K562 (cell line): ENCODE measurements around the gene SSR2. TPM values are rescaled to one million over a fixed set of nuclear protein-coding genes. Genes with fewer than 3 reads are reported as not detected.

ENCODE experiments used
- BRD4 ChIP-seq: fragments of 200-600 bp; sonication (generic); IDR thresholded peaks from 2 replicates; pipeline ENCODE4 v1.6.1; 2017; ENCODE audit warnings: inconsistent platforms
- E2F8 ChIP-seq: fragments of 450-650 bp; IDR thresholded peaks from 2 replicates; pipeline ENCODE4 v1.7.1; 2018; ENCODE audit warnings: mild to moderate bottlenecking, low read depth; ENCODE audit not compliant: partially characterized antibody
- FOXP1 ChIP-seq: sonication (generic); formaldehyde crosslinking; IDR thresholded peaks from 2 replicates; pipeline ENCODE4 v1.8.0; 2022; ENCODE audit warnings: mild to moderate bottlenecking, missing genetic modification reagents
- HDAC1 ChIP-seq, 2 experiments: fragments of 450-650 bp; IDR thresholded peaks; 2 replicates each; pipeline ENCODE4 v1.6.1; 2016 to 2017; ENCODE audit warnings: inconsistent platforms in 1 of 2, mild to moderate bottlenecking in 1 of 2, moderate library complexity in 1 of 2
- MNT ChIP-seq, 2 experiments: fragments of 450-650 bp; conservative IDR thresholded peaks; 2 replicates each; pipeline ENCODE4 v1.6.1; 2017; ENCODE audit warnings: mild to moderate bottlenecking in 2 of 2, moderate library complexity in 2 of 2
- MTA1 ChIP-seq: fragments of 450-650 bp; IDR thresholded peaks from 2 replicates; pipeline ENCODE4 v1.6.1; 2017; ENCODE audit warnings: borderline replicate concordance
- RBM25 ChIP-seq: fragments of 200-400 bp; formaldehyde crosslinking; IDR thresholded peaks from 2 replicates; pipeline ENCODE4 v1.6.1; 2018; ENCODE audit warnings: low read length, low read depth, moderate library complexity; ENCODE audit not compliant: severe bottlenecking
- SMARCE1 ChIP-seq: fragments of 450-650 bp; IDR thresholded peaks from 2 replicates; pipeline ENCODE4 v1.7.1; 2016; ENCODE audit warnings: mild to moderate bottlenecking
- STAT6 ChIP-seq: sonication (generic); formaldehyde crosslinking; IDR thresholded peaks from 2 replicates; pipeline ENCODE4 v1.8.1; 2023; ENCODE audit warnings: mild to moderate bottlenecking, missing genetic modification reagents
- ZBTB11 ChIP-seq, 3 experiments: fragments of 200-800 bp in 1 of 3; fragments of 250-450 bp in 1 of 3; fragments of 450-650 bp in 1 of 3; sonication (Bioruptor Pico) in 1 of 3; sonication (Bioruptor generic) in 1 of 3; formaldehyde crosslinking in 1 of 3; IDR thresholded peaks; 2 replicates each; pipeline versions ENCODE4 v1.6.1 to v1.8.0; 2016 to 2022; ENCODE audit warnings: mild to moderate bottlenecking in 2 of 3, missing genetic modification characterization in 2 of 3, missing compliant biosample characterization in 1 of 3, moderate library complexity in 1 of 3
- ZBTB9 ChIP-seq: fragments of 450-650 bp; formaldehyde crosslinking; IDR thresholded peaks from 2 replicates; pipeline ENCODE4 v1.4.0; 2020; ENCODE audit warnings: mild to moderate bottlenecking, moderate library complexity
- ZNF140 ChIP-seq: fragments of 250-450 bp; sonication (Bioruptor Pico); IDR thresholded peaks from 2 replicates; pipeline ENCODE4 v1.8.0; 2021; ENCODE audit warnings: moderate library complexity, mild to moderate bottlenecking, inconsistent platforms
- ZNF217 ChIP-seq: sonication (generic); formaldehyde crosslinking; IDR thresholded peaks from 2 replicates; pipeline ENCODE4 v1.8.0; 2022; ENCODE audit warnings: mild to moderate bottlenecking, missing genetic modification reagents
- ZNF347 ChIP-seq: fragments of 450-650 bp; formaldehyde crosslinking; IDR thresholded peaks from 2 replicates; pipeline ENCODE4 v1.4.0; 2020; ENCODE audit warnings: low read depth, mild to moderate bottlenecking, moderate library complexity
- polyA plus RNA-seq, 8 experiments: library from polyadenylated mRNA; depleted of rRNA in 4 of 8; stranded (reverse) in 5 of 8; unstranded in 3 of 8; fragments of >200 nt; fragmentation: Nextera tagmentation in 2 of 8; fragmentation: Illumina TruSeq in 1 of 8; extraction: Ambion mirVana in 2 of 8; extraction: Trizol in 1 of 8; gene quantifications; 2 replicates each; pipeline versions ENCODE4 v1.2.1 to v1.2.3, GENCODE V29; 2011 to 2014; ENCODE audit warnings: inconsistent platforms in 1 of 8, missing spikeins in 1 of 8
- total RNA-seq, 7 experiments: library from RNA; depleted of rRNA in 6 of 7; stranded (reverse); fragments of >200 nt in 6 of 7; fragmentation: Illumina TruSeq in 2 of 7; extraction: Trizol in 2 of 7; gene quantifications; 2 replicates each; pipeline versions ENCODE4 v1.2.1 to v1.2.3, GENCODE V29; 2011 to 2021; ENCODE audit warnings: low replicate concordance in 1 of 7

The SSR2 gene
- total and polyA plus RNA-seq, 9 of the 15 experiments (the other 6 are each of a cell fraction or from before 2014, with no cell fraction given): 161 to 411 (median 240) TPM

- 0 out of 6 replicates have a peak, but pooled peaks of 1 of the 3 experiments have one; percentile 15 for TF ChIP-seq ZBTB11 (CRISPR knock-in tag; IDR thresholded peaks at IDR 0.05)
- TF ChIP-seq STAT6 (CRISPR knock-in tag): no peak; the same call in 1 of the 2 replicates
- peak; percentile 96 for TF ChIP-seq ZBTB9 (CRISPR knock-in tag)
- TF ChIP-seq ZNF140 (CRISPR knock-in tag): no peak
- no peak for TF ChIP-seq ZNF217 (CRISPR knock-in tag)
- peak; percentile 83 for TF ChIP-seq SMARCE1
- TF ChIP-seq ZNF347: no peak
- TF ChIP-seq FOXP1 (CRISPR knock-in tag): no peak
- TF ChIP-seq RBM25: no peak
- peak; percentile 90 to 94 for TF ChIP-seq MNT (conservative IDR thresholded peaks at IDR 0.05)
- TF ChIP-seq HDAC1 (IDR thresholded peaks at IDR 0.05): peak in 1 of 2 experiments; percentile 82; a peak in 1 of 4 replicates
- TF ChIP-seq BRD4: 0 out of 2 replicates have a peak, but pooled peaks have one; percentile 39
- TF ChIP-seq MTA1: peak; percentile 65; the same call in 1 of the 2 replicates
- no peak for TF ChIP-seq E2F8
These were observed 50.1 kb downstream of the SSR2 start (continued) for GRCh38 chr1:155970531-155971167.
